ENCODE data around the gene TSPAN18.

- TF ChIP-seq CTCF (conservative IDR thresholded peaks at IDR 0.05; ENCODE audit: low read length) (no peak), EZH2phosphoT487 (IDR thresholded peaks at IDR 0.05; ENCODE audit: borderline replicate concordance) (no peak)
Measured at GRCh38 chr11:44708523-44709280, 18.1 kb upstream of the TSPAN18 start.
